Kidney glomerular epithelial cell (primary cell): ENCODE data around the gene NRF1.

ENCODE experiments used
- DNase-seq: peaks from one replicate; lab custom pipeline; 2025; lab: John Stamatoyannopoulos, UW

NRF1 gene

DNA sequence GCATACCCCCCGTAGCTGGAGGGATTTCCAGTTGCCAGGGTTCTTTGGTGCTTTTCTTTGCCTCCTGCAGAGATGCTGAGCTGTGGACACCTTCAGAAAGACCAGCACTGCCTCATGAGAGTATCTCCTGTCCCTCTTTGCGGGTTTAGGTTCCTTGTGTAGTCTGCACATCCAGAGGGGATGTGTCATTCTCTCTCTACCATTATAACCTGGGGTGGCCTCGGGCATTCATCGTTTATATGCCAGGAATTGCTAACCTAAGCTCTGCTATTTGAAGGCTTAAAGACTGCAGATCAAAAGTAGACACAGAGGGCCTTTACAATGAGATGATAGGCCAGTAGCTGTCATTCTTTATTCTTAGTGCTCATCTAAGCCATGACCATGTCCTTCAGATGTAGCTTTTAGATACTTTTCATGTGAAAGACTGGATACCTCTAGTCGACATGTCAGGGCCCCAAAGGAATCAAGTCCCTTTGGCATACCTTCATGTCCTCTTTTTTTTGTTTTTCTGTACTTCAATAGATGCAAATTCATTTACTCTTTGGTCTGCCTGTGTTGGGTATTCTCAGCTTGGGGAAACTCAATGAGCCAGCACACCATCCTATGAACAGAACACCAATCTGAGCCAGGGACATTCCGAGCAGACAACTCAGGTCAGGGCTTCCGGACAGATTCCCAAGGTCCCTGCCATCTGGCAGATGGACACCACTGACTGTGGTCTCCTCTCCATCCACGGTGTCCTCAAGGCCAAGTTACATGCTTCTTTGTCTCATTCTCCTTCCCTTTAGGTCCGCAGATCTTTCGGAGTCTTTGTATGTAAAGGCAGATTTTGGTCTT is 129.3 kb downstream of the NRF1 start:
- DNase-seq = no peak

DNA sequence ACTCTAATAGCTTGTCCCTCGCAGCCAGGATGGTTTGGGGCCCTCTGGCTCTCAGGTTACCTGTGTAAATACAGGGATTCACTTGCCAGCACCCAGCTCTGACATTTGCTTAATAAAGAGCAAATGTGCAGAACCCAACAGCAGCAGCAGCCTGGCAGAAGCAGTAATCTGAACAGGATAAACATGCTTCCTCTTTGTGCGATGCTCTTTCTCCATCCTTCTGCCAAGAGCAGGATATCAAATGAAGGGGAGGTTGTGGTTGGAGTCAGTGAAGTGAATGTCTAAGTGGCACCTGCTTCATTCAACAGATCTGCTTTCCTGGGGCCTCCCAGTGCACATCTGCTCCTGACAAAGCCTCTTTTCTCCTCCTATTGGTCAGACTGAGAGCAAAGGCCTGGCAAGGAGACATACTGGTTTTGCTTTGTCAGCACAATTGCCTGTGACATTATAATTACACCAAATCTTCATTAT is 130.3 kb downstream of the NRF1 start:
- DNase-seq = no peak

DNA sequence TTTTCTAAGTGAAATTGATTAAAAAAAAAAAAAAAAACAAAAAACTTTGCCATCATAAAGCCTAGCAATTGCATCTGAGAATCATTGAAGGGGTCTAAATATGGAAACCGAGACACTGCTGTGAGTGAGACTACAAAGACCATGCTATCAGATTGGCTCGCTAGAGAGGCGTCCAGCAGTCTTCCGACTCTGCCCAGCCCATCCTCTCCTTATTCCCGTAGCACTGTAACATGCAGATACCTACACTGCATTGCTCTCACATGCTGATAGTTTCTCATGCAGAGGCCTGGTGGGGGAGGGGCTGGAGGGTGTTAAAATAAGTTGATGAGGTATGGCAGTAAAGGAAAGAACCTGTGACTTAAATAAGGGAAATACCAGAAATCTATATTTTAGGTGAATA is 130.7 kb downstream of the NRF1 start:
- no peak for DNase-seq

DNA sequence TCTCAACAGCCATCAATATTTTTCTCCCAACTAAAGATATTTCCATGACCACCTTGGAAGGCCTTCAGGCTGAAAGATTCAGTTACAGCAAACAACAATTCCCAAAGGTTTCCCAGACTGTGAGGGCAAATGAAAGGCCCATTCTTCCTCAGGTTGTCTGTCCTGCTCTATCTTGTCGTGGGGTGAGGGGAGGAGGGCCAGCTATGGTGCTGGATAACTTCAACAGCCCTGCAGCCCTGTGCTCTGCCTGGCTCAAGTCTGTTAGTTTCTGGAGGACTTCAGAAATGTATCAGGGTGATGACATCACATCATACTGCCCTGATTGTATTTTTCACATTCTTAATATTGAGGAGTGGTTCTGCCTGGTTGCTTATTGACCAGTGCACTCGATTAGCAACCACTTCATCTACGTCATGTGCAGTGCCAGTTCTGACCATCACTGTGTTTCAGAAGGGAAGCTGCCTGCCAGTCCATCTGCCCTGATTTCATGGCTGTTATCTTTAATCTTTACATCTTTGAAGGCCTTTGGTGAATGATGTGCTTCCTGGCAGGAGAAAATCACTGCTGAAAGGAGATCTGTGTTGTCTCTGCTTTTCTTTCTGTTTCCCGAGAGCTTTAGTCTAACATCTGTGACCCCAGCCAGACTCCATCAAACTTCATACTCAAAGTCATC is 135.5 kb downstream of the NRF1 start:
- no peak for DNase-seq

DNA sequence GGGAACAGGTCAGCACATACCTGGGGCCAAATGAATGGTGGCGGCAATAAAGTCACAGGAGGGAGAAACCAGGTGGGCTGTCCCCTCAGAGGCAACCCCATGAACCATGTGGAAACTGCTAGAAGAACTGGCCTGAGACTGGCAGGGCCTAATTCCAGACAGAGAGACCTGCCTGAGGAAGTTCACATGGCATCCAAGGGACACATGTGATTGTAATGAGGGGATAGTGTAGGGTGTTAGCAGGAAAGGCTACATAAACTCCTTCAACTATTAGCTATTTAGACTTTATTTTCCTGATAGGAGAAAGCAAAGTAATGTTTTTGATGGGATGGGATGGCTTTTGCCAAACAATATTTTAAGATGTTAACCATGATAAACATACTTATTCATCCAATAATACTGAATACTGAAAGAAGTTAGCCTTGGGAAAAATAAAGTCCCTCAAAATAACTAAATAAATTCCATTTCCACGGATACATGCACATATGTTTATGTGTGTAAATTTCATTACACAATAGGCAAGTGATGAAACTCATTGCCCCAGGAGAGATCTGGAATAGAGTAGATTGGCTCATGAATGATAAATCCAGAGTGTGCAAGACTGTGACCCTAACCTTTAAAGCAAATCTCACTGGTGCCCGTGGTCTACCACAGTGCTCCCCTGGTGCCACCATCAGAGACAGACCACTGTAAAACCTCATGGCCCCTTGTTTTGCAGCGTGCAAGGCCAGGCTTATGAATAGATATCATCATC is 137.0 kb downstream of the NRF1 start:
- no peak for DNase-seq

DNA sequence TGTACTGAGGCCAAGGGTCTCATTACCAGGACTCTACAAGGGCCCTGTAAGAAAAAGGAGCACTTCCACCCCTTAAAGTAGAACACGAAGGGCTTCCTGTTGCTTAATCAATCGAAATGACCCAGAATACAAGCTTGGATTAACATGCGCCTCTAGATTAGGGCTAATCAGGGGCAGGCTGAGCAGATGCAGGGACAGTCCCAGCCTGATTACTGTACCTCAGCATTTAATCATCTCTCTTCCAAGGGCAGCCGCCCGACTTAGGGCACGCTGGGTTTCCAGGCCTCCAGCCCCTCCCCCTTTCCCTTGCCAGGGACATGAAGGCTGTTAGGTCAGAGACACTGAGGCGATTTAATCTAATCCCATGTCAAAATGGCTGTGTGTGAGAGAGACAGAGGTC is 138.6 kb downstream of the NRF1 start:
- no peak for DNase-seq

DNA sequence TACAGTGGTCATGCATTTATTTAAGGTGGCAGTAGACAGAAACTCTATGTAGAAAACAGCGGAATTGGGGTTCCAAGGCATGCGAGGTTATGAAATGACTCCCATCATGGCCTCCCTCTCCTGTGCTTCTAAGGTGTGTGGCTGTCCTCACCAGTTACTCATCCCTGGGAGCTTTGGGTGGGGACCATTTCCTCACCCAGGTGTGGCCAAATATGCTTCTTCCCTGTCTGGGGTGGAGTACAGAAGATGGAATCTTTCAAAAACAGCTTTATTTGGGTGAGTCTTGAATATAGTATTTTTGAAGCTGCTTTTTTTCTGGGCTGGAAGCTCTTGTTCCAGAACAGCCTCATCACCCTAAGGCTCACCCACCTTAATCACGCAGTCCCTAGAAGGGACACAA is 139.0 kb downstream of the NRF1 start:
- DNase-seq = no peak

DNA sequence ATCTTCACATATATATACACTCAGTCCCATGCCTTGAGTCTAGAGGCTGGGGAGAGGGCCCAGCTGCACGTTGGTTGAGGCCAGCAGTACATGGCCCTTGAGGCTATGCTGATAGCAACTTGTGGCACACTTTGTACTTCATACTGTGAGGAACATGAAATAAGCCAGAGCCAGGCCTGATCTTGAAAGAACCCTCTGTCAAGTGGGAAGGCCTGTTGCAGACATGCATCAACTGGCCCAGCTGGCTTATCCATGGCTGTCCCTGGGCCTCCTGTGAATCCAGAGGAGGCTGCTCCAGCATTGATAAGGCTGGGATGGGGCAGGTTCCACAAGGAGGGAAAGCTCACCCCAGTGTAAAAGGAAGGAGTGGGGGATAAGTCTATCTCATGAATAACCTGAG is 140.4 kb downstream of the NRF1 start:
- DNase-seq = no peak

DNA sequence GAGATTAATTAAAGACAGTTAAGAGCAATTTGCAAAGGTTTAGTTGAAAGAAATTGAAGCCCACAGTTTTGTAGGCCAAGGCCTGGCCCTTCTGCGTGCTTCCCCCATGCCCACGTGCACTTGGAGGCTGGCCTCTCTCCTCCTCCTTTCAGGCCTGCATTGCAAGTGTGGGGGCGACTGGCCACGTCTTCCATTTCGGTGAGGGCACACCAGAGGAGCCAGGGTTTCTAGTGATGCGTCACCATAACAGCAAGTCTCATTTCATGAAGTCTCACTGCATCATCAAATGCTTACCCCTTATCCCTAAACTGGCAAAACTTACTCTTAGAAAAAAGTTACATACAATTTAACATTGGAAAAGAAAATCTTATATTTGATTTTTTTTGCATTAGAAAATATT is 141.2 kb downstream of the NRF1 start:
- no peak for DNase-seq

DNA sequence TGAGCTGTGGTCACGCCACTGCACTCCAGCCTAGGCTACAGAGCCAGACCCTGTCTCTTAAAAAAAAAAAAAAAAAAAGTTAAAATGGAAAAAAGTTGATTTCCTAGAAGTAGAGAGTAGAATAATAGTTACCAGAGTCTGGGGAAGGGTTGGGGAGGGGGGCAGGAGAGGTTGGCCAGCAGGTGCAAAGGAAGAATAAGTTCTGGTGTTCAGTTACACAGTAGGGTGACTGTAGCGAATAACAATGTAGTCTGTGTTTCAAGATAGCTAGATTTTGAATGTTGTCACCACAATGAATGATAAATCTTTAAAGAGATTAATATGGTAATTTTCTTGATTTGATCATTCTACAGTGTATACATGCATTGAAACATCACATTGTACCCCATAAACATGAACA is 142.9 kb downstream of the NRF1 start:
- DNase-seq = no peak

DNA sequence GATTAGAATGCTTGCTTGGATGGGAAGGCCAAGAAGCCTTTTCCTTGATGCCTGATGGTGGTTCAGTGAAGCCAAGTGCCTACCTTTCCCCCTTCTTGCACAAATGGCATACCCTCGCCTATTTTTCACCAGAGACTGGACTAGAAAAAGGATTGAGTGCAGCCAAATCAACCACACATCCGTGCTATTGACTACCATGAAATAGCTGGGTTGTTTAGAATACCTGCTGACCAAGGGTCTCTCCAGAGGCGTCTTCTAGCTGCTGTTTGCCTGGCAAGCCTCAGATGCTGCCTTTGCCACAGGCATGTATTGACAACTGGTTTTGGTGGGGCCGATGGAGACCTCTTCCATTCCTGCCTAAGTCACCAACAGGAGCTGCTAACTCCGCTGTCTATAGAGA is 146.5 kb downstream of the NRF1 start:
- no peak for DNase-seq

DNA sequence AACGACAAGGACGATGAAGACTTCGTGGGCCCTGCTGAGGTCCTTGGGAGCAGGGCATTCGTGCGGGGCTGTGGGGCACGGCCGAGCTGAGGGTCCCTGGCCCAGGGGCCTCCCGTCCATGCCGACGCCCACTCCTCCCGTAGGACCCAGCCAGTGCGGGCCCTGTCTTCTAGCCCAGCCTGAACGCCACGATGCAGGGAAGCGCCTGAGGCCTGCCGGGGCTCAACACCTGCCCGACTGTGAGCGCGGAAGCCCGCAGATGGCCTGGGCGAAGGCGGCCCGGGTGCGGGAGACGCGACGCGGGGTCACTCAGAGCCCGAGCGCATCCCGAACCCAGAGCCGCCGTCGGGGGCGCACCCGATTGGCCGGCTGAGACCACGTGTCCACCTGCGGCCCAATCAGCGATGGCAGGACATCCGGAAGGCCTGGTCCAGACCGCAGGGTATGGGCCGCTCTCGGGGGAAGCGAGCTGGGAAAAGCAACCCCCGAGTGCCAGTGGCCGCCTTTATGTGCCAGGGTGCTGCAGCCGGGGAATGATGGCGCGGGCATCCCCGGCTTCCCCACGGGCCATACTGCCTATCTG is 151.0 kb downstream of the NRF1 start:
- no peak for DNase-seq

DNA sequence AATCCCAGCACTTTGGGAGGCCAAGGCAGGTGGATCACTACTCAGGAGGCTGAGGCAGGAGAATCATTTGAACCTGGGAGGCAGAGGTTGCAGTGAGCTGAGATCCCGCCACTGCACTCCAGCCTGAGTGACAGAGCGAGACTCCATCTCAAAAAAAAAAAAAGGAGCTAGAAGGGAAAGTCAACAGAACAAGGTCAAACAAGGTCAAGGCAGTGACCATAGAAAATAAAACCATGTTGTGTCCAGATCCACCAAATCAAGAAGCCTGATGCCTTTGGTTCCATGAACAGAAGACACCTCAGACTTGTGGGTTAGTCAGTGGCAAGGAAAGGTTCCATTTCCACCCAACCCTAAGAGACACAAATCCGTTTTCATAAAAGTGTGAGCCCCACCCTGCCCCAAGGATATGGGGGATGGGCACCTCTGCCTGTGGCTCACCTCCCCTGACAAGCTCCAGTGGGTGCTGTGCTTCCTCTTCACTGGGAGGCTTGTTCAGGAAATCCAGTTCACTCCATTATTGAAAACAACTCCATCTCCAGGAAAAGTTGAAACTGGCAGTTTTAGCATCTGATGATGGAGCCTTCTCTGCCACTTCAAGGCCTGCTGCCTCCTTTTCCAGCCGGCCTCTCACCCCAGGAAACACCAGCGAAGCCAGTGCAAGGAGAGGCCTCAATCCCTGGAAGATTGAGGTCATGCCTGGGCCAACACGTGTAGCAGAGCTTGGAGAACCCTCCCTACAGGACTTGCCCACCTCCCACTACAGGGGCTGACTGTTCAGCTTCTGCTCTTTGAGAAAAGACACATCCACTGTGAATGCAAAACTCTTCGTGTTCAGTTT is 152.9 kb downstream of the NRF1 start:
- no peak for DNase-seq

DNA sequence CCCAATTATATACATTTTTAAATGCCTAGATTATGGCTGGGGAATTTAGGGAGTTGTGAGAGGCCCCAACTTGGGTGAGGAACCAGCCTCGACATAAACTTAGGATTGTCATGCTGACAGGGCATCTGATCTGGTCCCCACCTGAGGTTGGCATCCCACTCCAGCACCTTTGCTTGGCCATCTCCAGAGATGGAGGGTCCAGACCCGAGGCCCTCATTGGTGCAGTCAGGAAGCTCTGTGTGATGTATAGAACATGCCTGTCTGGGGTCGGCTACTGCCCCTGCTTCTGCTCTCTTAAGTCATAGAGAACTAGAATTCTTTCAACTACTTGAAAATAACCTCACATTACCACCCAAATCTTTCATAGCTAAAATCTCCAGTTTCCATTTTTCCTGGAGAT is 153.8 kb downstream of the NRF1 start:
- no peak for DNase-seq

DNA sequence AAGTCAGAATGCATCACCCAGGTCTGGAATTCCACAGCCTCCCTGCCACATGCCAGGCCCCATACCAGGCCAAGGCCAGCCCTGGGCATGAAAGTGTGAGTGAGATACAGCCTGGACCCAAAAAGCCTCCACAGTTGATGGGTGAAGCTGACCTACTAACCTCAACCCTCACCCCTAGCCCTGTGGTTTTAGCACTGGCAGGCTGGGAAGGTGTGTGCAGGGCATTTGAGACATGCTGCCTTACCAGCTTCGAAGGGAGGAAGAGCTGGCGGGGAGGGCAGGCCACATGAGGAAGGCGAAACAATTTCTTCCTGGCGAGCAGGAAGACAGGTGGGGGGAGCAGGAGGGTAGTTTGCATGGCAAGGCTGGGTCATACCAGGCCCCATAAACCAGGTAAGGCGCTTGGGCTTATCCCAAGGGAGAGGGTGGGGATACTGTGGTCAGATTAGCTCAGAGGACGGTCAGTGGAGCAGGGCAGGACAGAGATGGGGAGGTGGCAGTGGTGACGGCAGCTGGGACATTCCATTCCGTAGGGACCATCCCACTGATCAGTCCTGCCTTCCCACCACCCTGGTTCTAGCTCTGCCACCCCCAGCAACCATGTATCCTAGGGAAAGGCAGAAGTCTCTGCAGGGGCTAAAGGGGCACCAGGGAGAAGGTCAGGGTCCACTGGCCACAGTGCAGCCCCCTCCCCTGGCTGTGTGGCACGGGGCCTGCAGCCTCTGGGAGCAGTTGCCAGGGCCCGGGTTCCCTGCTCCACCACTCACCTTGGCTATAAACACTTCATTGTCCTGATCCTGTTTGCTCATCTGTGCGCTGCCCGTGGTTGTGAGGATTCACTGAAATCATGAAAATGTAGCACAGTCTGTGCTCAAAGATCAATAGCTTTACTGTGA is 155.8 kb downstream of the NRF1 start:
- DNase-seq = no peak

DNA sequence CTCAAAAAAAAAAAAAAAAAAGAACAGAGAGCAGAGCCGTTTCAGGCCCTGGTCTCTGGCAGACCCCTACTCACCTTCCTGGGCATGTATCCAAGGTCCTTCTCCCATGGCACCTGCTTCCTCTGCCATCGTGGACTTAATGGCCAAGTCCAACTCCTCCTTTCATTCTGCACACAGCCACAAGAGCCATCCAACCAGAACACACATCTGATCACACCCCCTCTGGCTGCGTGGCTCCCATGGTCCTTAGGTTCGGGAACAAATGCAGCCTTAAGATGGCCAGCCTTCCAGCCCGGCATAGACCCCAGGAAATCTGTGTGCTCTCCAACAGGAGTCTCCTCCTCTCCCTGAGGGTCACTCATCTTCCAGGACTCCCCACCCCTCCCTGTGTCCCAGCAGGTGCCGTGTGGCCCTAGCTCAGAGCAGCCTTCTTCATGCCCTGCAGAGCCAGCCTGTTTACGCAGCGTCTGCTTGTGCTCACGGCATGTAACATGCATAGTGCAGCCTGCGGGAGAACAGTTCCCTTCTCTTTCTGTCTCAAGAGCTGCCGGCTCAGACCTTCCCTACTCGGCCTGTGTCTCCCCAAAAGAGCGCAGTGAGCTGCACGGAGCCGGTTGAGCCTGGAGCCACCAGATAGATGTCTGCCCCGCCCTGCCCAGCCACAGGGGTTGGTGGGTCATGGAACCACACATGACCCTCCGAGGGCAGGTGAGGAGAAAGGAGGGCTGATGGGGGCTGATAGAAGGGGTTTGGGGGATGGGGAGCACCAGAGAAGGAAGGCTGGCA is 157.3 kb downstream of the NRF1 start:
- no peak for DNase-seq

DNA sequence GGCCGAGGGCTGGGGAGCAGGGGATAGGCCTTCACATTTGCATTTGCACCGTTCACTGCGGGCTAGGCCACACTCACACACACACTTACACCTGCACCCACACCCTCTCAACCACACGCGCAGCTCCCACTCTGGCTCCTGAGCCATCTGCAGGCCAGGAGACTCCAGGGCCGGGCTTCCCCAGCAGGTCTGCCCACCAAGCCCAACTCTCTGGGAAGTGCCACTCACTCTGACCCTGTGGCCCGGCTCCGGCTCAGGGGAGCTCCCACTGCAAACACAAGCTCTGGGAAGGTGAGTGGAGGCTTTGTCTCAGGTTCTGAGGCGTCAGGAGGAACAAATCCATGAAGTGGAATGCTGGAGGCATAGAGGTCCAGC is 157.9 kb downstream of the NRF1 start:
- DNase-seq = no peak

DNA sequence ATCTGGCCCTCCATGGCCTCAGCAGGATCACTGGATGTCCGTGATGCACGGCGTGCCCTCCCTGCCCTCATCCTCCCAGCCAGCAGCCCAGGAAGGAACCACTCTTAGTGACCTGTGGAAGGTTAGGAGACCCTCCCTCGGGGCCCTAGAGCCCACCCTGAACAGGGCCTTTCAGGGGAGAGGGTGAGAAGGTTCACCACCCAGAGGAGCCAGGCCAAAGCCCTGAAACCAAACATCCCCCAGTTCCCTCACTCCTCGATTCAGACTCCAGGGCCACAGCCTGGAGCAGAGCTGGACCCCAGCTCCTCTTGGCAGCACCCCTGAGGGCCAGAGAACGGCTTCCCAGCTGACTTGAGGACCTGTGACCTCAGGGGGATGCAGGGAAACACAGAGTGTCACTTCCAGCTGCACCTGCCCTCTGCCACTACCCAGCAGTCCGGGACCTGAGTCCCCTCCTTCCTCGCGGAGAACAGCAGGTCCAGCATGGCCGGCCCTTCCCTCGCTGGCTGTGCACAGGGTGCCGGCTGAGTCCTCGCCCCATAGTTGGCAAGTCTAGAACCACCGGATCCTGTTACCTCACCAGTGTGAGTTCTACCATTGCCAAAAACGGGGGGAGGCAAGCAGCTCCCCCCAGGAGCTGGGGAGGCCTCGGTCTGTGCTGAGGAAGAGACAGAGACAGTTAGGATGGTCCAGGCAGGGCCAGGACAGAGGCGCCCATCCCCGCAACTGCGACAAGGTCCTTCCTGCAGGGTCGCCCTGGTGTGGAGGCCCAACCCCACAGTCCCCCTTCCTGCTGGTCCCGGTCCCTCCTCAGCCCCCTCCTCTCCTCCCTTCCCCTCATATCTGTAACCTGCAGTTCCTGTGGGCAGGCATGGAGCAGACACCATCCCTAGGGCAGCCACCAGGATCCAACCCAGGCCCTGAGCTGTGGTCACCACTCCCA is 158.6 kb downstream of the NRF1 start:
- DNase-seq = no peak
